GM18907 (cell line): ENCODE measurements around the gene SHISAL1.
"Not testable (repeated sequence)": the region's sequence is repeated elsewhere in the genome, so short reads cannot be mapped to it uniquely, and the experiment has no call there.

Source experiments
- ATAC-seq: cut with Tn5 transposase; IDR thresholded peaks from one replicate; pipeline ENCODE4 v1.9.1; 2021; ENCODE audit warnings: mild to moderate bottlenecking, moderate library complexity; ENCODE audit not compliant: unreplicated experiment

Gene SHISAL1

GRCh38 chr22:44329179-44329796 is 16.5 kb upstream of the SHISAL1 start:
- peak; percentile 78 for ATAC-seq

GRCh38 chr22:44328762-44329161 is 16.0 kb upstream of the SHISAL1 start:
- ATAC-seq: peak; percentile 21

GRCh38 chr22:44328326-44328725 is 15.6 kb upstream of the SHISAL1 start:
- ATAC-seq: no peak

GRCh38 chr22:44326491-44326885 is 13.7 kb upstream of the SHISAL1 start:
- ATAC-seq: no peak

GRCh38 chr22:44325718-44326490 is 13.2 kb upstream of the SHISAL1 start:
- no peak for ATAC-seq

- ATAC-seq: not testable (repeated sequence)
Measured at GRCh38 chr22:44323140-44323790, 10.5 kb upstream of the SHISAL1 start.

- ATAC-seq: no peak
Measured at GRCh38 chr22:44319685-44320084, 6.9 kb upstream of the SHISAL1 start.

GRCh38 chr22:44318751-44319150 is 6.0 kb upstream of the SHISAL1 start:
- no peak for ATAC-seq

GRCh38 chr22:44317886-44318637 is 5.3 kb upstream of the SHISAL1 start:
- no peak for ATAC-seq

- no peak for ATAC-seq
Measured at GRCh38 chr22:44317123-44317444, 4.3 kb upstream of the SHISAL1 start.

GRCh38 chr22:44316393-44317122 is 3.8 kb upstream of the SHISAL1 start:
- no peak for ATAC-seq

- ATAC-seq: no peak
Measured at GRCh38 chr22:44314425-44315067, 1.8 kb upstream of the SHISAL1 start.

- no peak for ATAC-seq
Measured at GRCh38 chr22:44313385-44314006, 745 bp upstream of the SHISAL1 start.

- no peak for ATAC-seq
Measured at GRCh38 chr22:44311855-44312170, 938 bp downstream of the SHISAL1 start.

GRCh38 chr22:44311104-44311854 is 1.5 kb downstream of the SHISAL1 start:
- no peak for ATAC-seq

GRCh38 chr22:44309647-44310046 is 3.1 kb downstream of the SHISAL1 start:
- ATAC-seq: no peak

- no peak for ATAC-seq
Measured at GRCh38 chr22:44309137-44309536, 3.6 kb downstream of the SHISAL1 start.

GRCh38 chr22:44307509-44308169 is 5.1 kb downstream of the SHISAL1 start:
- no peak for ATAC-seq

GRCh38 chr22:44305888-44306287 is 6.9 kb downstream of the SHISAL1 start:
- no peak for ATAC-seq
